ENCODE results near the gene ABCA10.
A peak's percentile ranks its signal among the peaks of the same experiment; 100 is the strongest.
"Not testable (repeated sequence)": the region's sequence is repeated elsewhere in the genome, so short reads cannot be mapped to it uniquely, and the experiment has no call there.

The ABCA10 gene

GRCh38 chr17:69230939-69231338 lies 2.3 kb upstream of the ABCA10 start:
- DNase-seq (ENCODE audit: low read depth) = no peak

DNA sequence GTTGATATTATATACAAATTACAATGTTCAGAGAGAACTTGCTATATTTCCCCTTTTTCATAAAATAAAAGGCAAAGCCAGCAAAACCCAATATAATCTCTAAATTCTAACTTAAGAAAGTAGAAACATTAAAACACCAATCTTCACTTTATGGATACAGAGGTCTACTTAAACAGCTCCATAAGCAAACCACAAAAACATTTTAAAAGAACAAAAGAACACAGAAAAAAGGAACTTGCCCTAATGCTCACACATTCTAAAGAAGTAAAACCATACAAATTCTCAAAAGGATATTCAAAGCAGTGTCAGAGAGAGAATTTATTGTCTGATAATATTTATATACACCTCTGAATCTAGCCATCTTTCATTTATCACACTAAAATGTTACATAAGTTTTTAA lies 606 bp downstream of the ABCA10 start:
- no peak for DNase-seq (ENCODE audit: low read depth)

DNA sequence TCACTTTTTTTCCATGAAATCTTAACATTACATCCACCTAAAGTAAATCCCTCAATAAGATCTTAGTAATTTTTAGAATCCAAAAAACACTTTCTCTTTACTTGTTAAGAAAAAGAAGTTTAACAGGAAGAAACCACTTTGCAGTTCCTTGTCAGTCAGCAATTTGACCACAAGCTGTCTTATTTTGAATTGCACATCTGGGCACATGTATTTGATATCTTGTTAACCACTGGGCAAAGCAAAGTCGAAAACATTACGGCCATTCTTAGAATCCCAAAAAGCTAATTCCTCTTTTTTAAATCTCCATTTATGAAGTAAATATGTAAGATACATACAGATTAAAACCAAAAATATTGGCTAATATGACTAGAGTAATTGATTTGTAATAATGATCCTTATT lies 1.1 kb downstream of the ABCA10 start:
- DNase-seq (ENCODE audit: low read depth) = no peak

- peak; percentile 79 for DNase-seq (ENCODE audit: low read depth)
Observed at GRCh38 chr17:69223809-69224208, 4.8 kb downstream of the ABCA10 start.

DNA sequence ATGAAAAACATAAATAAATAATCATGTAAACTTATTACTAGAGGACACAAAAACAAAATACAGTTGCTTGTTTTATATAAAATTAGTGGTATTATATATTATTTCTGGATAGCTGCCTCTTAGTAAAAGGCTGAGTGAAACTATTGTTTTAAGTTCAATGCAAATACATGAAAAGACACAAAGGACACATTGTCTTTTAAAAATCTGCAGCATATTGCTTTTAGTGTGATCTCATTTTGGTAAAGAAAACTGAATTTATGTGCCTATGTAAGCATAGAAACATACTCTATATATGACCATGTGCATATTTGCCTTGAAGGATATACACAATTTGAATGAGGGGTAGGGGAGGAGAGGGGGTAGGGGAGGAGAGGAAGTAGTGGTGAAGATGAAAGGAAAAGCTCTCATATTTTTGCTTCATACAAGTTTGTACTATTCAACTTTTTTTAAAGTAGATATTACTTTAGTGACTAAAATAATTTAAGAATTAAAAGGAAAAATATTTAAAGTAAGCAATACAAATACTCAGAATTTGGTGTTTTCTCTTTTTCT lies 5.8 kb downstream of the ABCA10 start:
- no peak for DNase-seq (ENCODE audit: low read depth)

GRCh38 chr17:69220098-69220497 lies 8.5 kb downstream of the ABCA10 start:
- DNase-seq (ENCODE audit: low read depth) = no peak

- no peak for DNase-seq (ENCODE audit: low read depth)
Observed at GRCh38 chr17:69218986-69219385, 9.6 kb downstream of the ABCA10 start.

DNA sequence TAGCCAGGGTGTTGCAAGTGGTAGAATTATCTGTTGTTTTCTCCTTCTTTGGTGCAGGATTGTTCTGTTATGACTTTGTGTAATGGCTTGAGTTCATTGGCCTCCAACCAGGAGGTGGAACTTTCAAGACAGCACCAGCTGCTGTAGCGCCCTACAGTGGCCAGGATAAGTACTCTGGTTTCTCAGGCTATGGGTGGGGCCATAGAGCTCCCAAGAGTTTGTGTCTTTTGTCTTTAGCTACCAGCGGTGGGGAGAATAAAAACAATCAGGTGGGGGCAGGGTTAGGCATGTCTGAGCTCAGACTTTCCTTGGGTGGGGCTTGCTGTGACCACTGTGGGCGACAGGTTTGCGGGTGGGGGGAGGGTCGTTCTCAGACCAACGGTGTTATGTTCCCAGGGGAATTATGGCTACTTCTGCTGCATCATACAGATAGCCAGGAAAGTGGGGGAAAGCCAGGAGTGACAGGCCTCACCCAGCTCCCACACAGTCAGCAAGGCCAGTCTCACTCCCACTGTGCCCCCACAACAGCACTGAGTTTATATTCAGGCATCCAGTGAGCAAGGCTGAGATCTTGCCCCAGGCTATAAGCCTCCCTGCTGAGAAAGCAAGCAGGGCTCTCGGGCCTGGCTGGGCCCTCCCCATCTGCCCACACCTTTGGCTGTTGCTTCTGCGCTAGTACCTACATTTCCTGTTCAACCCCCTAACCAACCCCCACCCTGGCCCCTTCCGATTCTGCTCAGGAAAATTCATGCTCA lies 15.4 kb downstream of the ABCA10 start:
- no peak for DNase-seq (ENCODE audit: low read depth)

- no peak for DNase-seq (ENCODE audit: low read depth)
Observed at GRCh38 chr17:69208640-69209039, 20.0 kb downstream of the ABCA10 start.

GRCh38 chr17:69207151-69207550 lies 21.5 kb downstream of the ABCA10 start:
- no peak for DNase-seq (ENCODE audit: low read depth)

DNA sequence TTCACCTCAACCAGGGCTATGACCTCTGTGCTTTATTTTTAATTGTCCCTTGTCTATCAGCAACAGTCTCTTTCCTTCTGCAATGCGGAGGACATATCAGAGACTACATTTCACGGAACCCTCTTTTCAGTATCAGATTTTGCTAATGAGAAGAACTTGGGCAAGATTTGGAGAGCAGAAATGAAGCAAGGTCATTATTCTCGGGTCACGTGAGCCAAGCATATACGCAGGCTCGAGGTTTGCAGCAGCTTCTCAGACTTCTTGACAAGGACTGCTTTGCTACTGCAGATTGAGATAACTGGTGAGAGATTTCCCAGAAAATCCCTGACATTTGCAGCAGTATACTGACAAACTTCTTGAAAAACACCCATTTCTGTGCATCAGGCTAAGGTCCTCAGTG lies 30.4 kb downstream of the ABCA10 start:
- DNase-seq (ENCODE audit: low read depth) = no peak

- not testable (repeated sequence) for DNase-seq (ENCODE audit: low read depth)
Observed at GRCh38 chr17:69196105-69196653, 32.4 kb downstream of the ABCA10 start.

DNA sequence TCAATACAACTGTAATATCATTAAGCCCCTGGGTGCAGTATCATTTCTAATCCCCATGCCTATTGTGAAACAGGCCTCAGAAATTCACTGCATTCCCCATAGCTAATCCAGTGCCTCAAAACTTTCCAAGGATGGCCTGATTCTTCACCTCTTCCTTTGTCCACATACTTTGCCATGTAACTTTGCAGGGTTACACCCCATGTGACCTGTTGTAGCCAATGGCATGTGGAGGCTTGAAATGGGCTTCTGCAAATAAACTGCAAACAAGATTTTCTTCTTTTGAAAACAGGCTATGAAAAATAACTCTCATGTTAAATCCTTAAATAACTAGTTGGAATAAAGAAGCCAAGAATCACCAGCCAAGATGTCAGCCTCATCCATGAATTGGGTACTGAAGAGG lies 35.9 kb downstream of the ABCA10 start:
- peak; percentile 8 for DNase-seq (ENCODE audit: low read depth)

GRCh38 chr17:69188796-69189195 lies 39.8 kb downstream of the ABCA10 start:
- DNase-seq (ENCODE audit: low read depth) = no peak

GRCh38 chr17:69188064-69188463 lies 40.6 kb downstream of the ABCA10 start:
- no peak for DNase-seq (ENCODE audit: low read depth)

GRCh38 chr17:69187294-69187693 lies 41.3 kb downstream of the ABCA10 start:
- no peak for DNase-seq (ENCODE audit: low read depth)

- DNase-seq (ENCODE audit: low read depth) = peak; percentile 69
Observed at GRCh38 chr17:69179227-69179952, 49.2 kb downstream of the ABCA10 start.

- no peak for DNase-seq (ENCODE audit: low read depth)
Observed at GRCh38 chr17:69176457-69176795, 52.2 kb downstream of the ABCA10 start.

DNA sequence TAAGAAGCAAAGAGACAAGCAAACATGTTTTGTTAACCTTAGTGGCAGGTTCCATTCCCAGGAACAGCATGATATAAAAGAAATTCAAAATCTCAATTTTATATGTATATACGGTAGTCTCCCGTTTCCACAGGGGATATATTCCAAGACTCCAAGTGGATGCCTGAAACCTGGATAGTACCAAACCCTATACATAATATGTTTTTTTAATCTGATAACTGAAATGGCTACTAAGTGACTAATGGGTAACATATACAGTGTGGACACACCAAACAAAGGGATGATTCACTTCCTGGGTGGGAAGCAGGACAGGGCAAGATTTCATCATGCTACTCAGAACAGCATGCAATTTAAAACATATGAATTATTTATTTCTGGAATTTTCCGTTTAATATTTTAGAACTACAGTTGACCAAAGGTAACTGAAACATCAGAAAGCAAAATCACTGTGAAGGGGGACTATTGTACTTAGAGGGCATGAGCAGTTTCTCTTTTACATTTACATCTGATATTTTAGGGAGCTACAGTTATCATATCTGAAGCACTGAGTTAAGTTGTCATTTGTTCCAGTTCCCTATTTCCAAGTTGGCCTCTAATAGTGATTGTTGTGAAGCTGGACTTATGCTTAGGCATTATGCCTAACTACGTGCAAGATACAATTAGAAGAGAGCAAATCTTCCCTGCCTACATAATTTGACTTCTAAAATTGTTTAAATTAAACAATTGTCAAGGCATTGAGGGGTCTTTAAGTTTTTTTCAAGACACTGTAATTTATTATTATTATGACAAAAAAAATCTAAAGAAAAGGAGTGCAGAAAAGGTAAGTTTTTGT lies 52.8 kb downstream of the ABCA10 start:
- peak; percentile 89 for DNase-seq (ENCODE audit: low read depth)

GRCh38 chr17:69175262-69175624 lies 53.4 kb downstream of the ABCA10 start:
- no peak for DNase-seq (ENCODE audit: low read depth)

DNA sequence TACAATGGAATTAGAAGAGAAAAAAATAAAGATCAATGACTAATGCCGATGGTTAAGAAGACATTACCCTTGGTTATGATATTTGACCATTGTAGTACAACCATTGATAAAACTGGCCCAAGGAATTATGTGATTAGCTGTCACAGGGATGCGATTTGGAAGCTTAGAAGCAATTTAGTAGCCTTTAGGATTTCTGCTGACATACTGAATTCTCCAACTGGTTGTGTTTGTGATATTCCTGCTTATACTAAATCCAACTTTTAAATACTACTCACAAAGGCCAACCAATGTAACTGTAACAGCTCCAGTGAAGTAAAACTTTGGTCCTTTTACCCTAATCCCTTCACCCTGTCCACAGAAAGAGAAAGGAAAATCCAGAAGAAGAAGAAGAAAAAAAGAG lies 55.5 kb downstream of the ABCA10 start:
- DNase-seq (ENCODE audit: low read depth) = no peak

DNA sequence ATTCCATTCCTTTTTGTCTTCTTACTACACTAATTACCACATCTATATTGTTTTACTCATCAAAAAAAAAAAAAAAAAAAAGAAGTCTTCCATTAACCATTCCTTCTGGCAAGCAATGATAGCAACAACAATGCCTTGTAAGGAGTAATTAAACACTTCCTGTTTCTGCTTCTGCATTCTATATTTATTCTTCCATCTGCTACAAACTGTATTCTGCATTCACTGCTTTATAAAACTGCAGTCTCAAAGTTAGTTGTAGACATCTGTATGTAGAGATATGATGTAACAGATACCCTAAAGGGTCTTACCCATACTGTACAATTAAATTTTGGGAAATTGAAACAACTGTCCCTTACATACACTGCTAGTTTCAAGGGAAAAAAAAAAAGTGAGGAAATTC lies 58.2 kb downstream of the ABCA10 start:
- no peak for DNase-seq (ENCODE audit: low read depth)

Measured in amniotic epithelial cell (primary cell).